Suprapubic skin (tissue), 4 donors: ENCODE results near the gene FRAS1.

Experiments
- EP300 ChIP-seq: sonication (generic); formaldehyde crosslinking; IDR thresholded peaks from one replicate; pipeline ENCODE4 v1.6.1; 2017; ENCODE audit warnings: antibody characterized with exemption
- POLR2A ChIP-seq, 2 donors: fragments of 450-650 bp; IDR thresholded peaks; one replicate each; pipeline ENCODE4 v1.6.1; 2017; ENCODE audit warnings: antibody characterized with exemption in 2 of 2, mild to moderate bottlenecking in 2 of 2, moderate library complexity in 2 of 2
- POLR2AphosphoS5 ChIP-seq, 3 donors: sonication (generic); formaldehyde crosslinking; IDR thresholded peaks; one replicate each; pipeline ENCODE4 v1.6.1; 2017; ENCODE audit warnings: antibody characterized with exemption in 3 of 3
- TF ChIP-seq, protein P1 (sequence below), 2 donors: fragments of 200-600 bp in 1 of 2; fragments of 450-650 bp in 1 of 2; sonication (generic) in 1 of 2; IDR thresholded peaks; one replicate each; pipeline ENCODE4 v1.5.1; 2016 to 2019; ENCODE audit warnings: antibody characterized with exemption in 2 of 2, mild to moderate bottlenecking in 1 of 2, moderate library complexity in 1 of 2

DNA sequence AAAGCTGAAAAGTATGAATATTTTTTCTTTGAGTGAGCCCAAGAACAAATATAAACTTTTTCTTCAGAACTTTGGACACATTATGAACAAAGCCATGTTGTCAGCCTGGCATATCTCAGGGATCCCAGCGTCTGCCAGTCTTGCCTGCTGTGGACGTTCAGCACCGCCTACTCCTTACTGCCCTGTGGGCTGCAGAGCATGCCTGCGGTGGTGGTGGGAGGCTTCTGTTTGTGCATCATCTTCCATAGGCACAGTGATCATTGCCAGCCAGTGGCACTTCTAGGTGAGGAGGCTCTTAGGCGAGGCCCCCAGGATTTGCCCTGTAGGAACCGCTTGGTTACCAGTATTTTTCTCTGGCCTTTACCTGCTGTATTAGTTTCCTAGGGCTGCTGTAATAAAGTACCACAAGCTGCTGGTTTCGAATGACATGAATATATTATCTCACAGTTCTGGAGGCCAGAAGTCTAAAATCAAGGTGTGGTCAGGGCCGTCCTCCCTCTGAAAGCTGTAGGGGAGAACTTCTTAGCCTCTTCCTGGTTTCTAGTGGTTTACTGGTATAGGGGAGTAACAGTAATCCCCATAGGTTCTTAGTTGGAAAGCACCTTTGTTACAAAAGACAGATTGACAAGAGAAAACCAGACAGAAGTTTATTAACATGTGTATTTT lies 509.8 kb downstream of the FRAS1 start:
- TF ChIP-seq, protein P1, sequence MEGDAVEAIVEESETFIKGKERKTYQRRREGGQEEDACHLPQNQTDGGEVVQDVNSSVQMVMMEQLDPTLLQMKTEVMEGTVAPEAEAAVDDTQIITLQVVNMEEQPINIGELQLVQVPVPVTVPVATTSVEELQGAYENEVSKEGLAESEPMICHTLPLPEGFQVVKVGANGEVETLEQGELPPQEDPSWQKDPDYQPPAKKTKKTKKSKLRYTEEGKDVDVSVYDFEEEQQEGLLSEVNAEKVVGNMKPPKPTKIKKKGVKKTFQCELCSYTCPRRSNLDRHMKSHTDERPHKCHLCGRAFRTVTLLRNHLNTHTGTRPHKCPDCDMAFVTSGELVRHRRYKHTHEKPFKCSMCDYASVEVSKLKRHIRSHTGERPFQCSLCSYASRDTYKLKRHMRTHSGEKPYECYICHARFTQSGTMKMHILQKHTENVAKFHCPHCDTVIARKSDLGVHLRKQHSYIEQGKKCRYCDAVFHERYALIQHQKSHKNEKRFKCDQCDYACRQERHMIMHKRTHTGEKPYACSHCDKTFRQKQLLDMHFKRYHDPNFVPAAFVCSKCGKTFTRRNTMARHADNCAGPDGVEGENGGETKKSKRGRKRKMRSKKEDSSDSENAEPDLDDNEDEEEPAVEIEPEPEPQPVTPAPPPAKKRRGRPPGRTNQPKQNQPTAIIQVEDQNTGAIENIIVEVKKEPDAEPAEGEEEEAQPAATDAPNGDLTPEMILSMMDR (IDR thresholded peaks at IDR 0.05) = no peak
- no peak for TF ChIP-seq POLR2A (IDR thresholded peaks at IDR 0.05)
- no peak for TF ChIP-seq POLR2AphosphoS5 (IDR thresholded peaks at IDR 0.05)
- TF ChIP-seq EP300 = no peak
